ENCODE measurements around the gene KYAT1.
"Not testable (repeated sequence)": the region's sequence is repeated elsewhere in the genome, so short reads cannot be mapped to it uniquely, and the experiment has no call there.

The KYAT1 gene

GRCh38 chr9:128809831-128810230 lies 71.9 kb downstream of the KYAT1 start:
- DNase-seq: no peak

- no peak for DNase-seq
Measured at GRCh38 chr9:128809036-128809599, 72.6 kb downstream of the KYAT1 start.

- no peak for DNase-seq
Measured at GRCh38 chr9:128808543-128808942, 73.2 kb downstream of the KYAT1 start.

- DNase-seq: no peak
Measured at GRCh38 chr9:128807827-128808226, 73.9 kb downstream of the KYAT1 start.

- no peak for DNase-seq
Measured at GRCh38 chr9:128805661-128806060, 76.1 kb downstream of the KYAT1 start.

GRCh38 chr9:128802482-128802881 lies 79.3 kb downstream of the KYAT1 start:
- no peak for DNase-seq

GRCh38 chr9:128800061-128800460 lies 81.7 kb downstream of the KYAT1 start:
- no peak for DNase-seq

GRCh38 chr9:128798896-128799295 lies 82.9 kb downstream of the KYAT1 start:
- no peak for DNase-seq

GRCh38 chr9:128794961-128795360 lies 86.8 kb downstream of the KYAT1 start:
- DNase-seq: not testable (repeated sequence)

GRCh38 chr9:128792978-128793686 lies 88.6 kb downstream of the KYAT1 start:
- no peak for DNase-seq

GRCh38 chr9:128792134-128792533 lies 89.6 kb downstream of the KYAT1 start:
- DNase-seq: no peak

- no peak for DNase-seq
Measured at GRCh38 chr9:128790536-128790935, 91.2 kb downstream of the KYAT1 start.

- DNase-seq: no peak
Measured at GRCh38 chr9:128788445-128788844, 93.3 kb downstream of the KYAT1 start.

- no peak for DNase-seq
Measured at GRCh38 chr9:128787659-128788058, 94.1 kb downstream of the KYAT1 start.

GRCh38 chr9:128786681-128787601 lies 94.8 kb downstream of the KYAT1 start, which contains the start of gene TBC1D13:
TBC1D13 (plus strand) TSS chr9:128787253; CDS start chr9:128787354, 101 bp downstream.
- DNase-seq: peak; percentile 75

GRCh38 chr9:128785427-128785826 lies 96.3 kb downstream of the KYAT1 start:
- DNase-seq: no peak

Measured in T1000 (cell line).